ENCODE results near the gene CA14.
A peak's percentile ranks its signal among the peaks of the same experiment; 100 is the strongest.
"Not testable (repeated sequence)": the region's sequence is repeated elsewhere in the genome, so short reads cannot be mapped to it uniquely, and the experiment has no call there.

CA14 gene

GRCh38 chr1:150257624-150258585 is at the start of gene CA14 (continued):
- TF ChIP-seq ZNF37A (tag by site-specific recombination; IDR thresholded peaks at IDR 0.05) (no peak), GLIS1 (tag by site-specific recombination; IDR thresholded peaks at IDR 0.05) (peak; percentile 84), SALL2 (tag by site-specific recombination; IDR thresholded peaks at IDR 0.05; ENCODE audit: borderline replicate concordance) (no peak), ZBTB21 (tag by site-specific recombination; IDR thresholded peaks at IDR 0.05) (no peak), ZNF366 (tag by site-specific recombination; conservative IDR thresholded peaks at IDR 0.05) (0 out of 2 replicates have a peak, but pooled peaks have one; percentile 32), ZBTB8A (tag by site-specific recombination; IDR thresholded peaks at IDR 0.05) (no peak), ZFP3 (tag by site-specific recombination; IDR thresholded peaks at IDR 0.05; ENCODE audit: low read depth) (no peak), ZNF311 (tag by site-specific recombination; IDR thresholded peaks at IDR 0.05; ENCODE audit: borderline replicate concordance) (no peak), ZSCAN23 (tag by site-specific recombination; IDR thresholded peaks at IDR 0.05) (no peak), ZBTB6 (tag by site-specific recombination; IDR thresholded peaks at IDR 0.05) (peak; percentile 50; the same call in 1 of the 2 replicates), PRDM2 (tag by site-specific recombination; IDR thresholded peaks at IDR 0.05; ENCODE audit: borderline replicate concordance) (no peak), SP7 (tag by site-specific recombination; IDR thresholded peaks at IDR 0.05) (no peak)
- TF ChIP-seq, protein P1, sequence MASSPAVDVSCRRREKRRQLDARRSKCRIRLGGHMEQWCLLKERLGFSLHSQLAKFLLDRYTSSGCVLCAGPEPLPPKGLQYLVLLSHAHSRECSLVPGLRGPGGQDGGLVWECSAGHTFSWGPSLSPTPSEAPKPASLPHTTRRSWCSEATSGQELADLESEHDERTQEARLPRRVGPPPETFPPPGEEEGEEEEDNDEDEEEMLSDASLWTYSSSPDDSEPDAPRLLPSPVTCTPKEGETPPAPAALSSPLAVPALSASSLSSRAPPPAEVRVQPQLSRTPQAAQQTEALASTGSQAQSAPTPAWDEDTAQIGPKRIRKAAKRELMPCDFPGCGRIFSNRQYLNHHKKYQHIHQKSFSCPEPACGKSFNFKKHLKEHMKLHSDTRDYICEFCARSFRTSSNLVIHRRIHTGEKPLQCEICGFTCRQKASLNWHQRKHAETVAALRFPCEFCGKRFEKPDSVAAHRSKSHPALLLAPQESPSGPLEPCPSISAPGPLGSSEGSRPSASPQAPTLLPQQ (tag by site-specific recombination; IDR thresholded peaks at IDR 0.05), result peak; percentile 70

DNA sequence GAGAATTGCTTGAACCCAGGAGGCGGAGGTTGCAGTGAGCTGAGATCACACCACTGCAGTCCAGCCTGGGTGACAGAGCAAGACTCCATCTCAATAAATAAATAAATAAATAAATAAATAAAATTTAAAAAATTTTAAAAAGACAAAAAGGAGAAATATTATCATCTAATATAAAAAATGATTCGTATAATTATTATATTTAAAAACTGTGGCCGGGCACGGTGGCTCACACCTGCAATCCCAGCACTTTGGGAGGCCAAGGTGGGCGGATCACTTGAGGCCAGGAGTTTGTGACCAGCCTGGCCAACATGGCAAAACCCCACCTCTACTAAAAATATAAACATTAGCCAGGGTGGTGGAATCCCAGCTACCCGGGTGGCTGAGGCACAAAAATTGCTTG is 49.1 kb upstream of the CA14 start:
- H3K4me3 ChIP-seq (ENCODE audit: low read depth, low read length); H3K4me1 ChIP-seq (ENCODE audit: control insufficient read depth, insufficient read depth, low read length); POLR2A ChIA-PET; H3K36me3 ChIP-seq (ENCODE audit: control insufficient read depth in 2 of 2, insufficient read depth in 1 of 2, low read length in 2 of 2); H3K9me3 ChIP-seq (ENCODE audit: control insufficient read depth, insufficient read depth, low read depth, low read length); H3K27ac ChIP-seq (ENCODE audit: extremely low read depth, low read depth, low read length): not testable (repeated sequence)
- CTCF ChIA-PET, result interaction anchor here (0.6 to 0.7 kb wide), 2 partner anchors 13 to 43 kb away, joined by 3 read pairs; no protein-coding TSS in a partner anchor

DNA sequence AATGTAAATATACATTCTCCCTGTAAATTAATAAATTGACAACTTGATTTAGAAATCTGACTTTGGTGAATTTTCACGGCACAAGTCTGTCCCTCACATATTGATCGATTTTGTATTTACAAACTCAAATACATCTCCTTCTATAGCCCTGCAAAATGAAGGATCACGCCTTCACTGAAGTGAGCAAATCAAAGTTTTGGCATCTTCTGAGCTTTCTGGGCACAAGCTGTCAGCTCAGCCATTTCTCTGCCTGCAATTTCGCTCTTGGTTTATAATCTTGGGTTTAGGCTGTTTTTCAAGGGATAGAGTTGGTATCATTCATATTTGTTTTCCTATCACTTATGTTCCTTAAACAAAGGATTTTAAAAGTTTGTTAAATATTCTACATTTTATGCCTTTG is 47.5 kb upstream of the CA14 start:
- H3K4me1 ChIP-seq (ENCODE audit: control insufficient read depth, insufficient read depth, low read length), result no peaks in the 10 kb centered on the region
- ChIA-PET POLR2A (interaction anchor here (1.0 kb wide), 1 partner anchor 47 kb away, joined by 4 read pairs; no protein-coding TSS in a partner anchor), CTCF (interaction anchor here (1.2 kb wide), 1 partner anchor 23 kb away, joined by 5 read pairs; no protein-coding TSS in a partner anchor)
- H3K9me3 ChIP-seq (ENCODE audit: control insufficient read depth, insufficient read depth, low read depth, low read length), result no peaks in the 10 kb centered on the region
- H3K36me3 ChIP-seq (ENCODE audit: control insufficient read depth in 2 of 2, insufficient read depth in 1 of 2, low read length in 2 of 2), result no peaks in the 10 kb centered on the region
- H3K4me3 ChIP-seq (ENCODE audit: low read depth, low read length), result no peak overlapping the region
- H3K27ac ChIP-seq (ENCODE audit: extremely low read depth, low read depth, low read length), result no peak overlapping the region
- no peak for TF ChIP-seq ZNF48 (tag by site-specific recombination; IDR thresholded peaks at IDR 0.05)
- no peak for TF ChIP-seq ZNF76 (tag by site-specific recombination; IDR thresholded peaks at IDR 0.05; ENCODE audit: borderline replicate concordance, low read depth)
- no peak for TF ChIP-seq ZNF302 (tag by site-specific recombination; IDR thresholded peaks at IDR 0.05; ENCODE audit: low read depth)
- no peak for TF ChIP-seq ZNF266 (tag by site-specific recombination; IDR thresholded peaks at IDR 0.05; ENCODE audit: low read depth)
- no peak for TF ChIP-seq ZNF529 (tag by site-specific recombination; IDR thresholded peaks at IDR 0.05; ENCODE audit: insufficient replicate concordance)
- TF ChIP-seq ZXDB (tag by site-specific recombination; IDR thresholded peaks at IDR 0.05), result no peak
- TF ChIP-seq ZNF600 (tag by site-specific recombination; IDR thresholded peaks at IDR 0.05), result no peak
- TF ChIP-seq MEIS1 (CRISPR knock-in tag; IDR thresholded peaks at IDR 0.05; ENCODE audit: borderline replicate concordance), result no peak
- TF ChIP-seq ZNF133 (tag by site-specific recombination; IDR thresholded peaks at IDR 0.05), result no peak
